K562 (cell line): Measurements from ENCODE around the gene HNF4A. TPM values are rescaled to one million over a fixed set of nuclear protein-coding genes. Genes with fewer than 3 reads are reported as not detected.

Source experiments
- ARID1B ChIP-seq: fragments of 450-650 bp; IDR thresholded peaks from 2 replicates; pipeline ENCODE4 v1.6.1; 2016; ENCODE audit warnings: antibody characterized with exemption, mild to moderate bottlenecking, inconsistent platforms
- COPS2 ChIP-seq: fragments of 450-650 bp; conservative IDR thresholded peaks from 2 replicates; pipeline ENCODE4 v1.6.1; 2016; ENCODE audit warnings: mild to moderate bottlenecking, moderate library complexity
- DACH1 ChIP-seq: fragments of 450-650 bp; IDR thresholded peaks from 2 replicates; pipeline ENCODE4 v1.6.1; 2018; ENCODE audit not compliant: partially characterized antibody
- HDGF ChIP-seq: fragments of 450-650 bp; IDR thresholded peaks from 2 replicates; pipeline ENCODE4 v1.6.1; 2016
- NCOR1 ChIP-seq: fragments of 450-650 bp; IDR thresholded peaks from 2 replicates; pipeline ENCODE4 v1.6.1; 2016; ENCODE audit warnings: mild to moderate bottlenecking, moderate library complexity
- NR4A1 ChIP-seq, 2 experiments: fragments of 250-450 bp in 1 of 2; fragments of 450-650 bp in 1 of 2; sonication (Bioruptor Pico) in 1 of 2; IDR thresholded peaks; 2 replicates each; pipeline versions ENCODE4 v1.4.0 to v1.6.1; 2016 to 2020; ENCODE audit warnings: mild to moderate bottlenecking in 2 of 2, missing compliant biosample characterization in 1 of 2, missing genetic modification characterization in 1 of 2, moderate library complexity in 1 of 2
- RCOR1 ChIP-seq, 2 experiments: IDR thresholded peaks; 2 replicates each; pipeline ENCODE4 v1.6.1; 2012; ENCODE audit warnings: low read depth in 2 of 2, low read length in 2 of 2, borderline replicate concordance in 1 of 2, improper control_type of control experiment in 1 of 2
- SFPQ ChIP-seq: fragments of 200-400 bp; formaldehyde crosslinking; IDR thresholded peaks from 2 replicates; pipeline ENCODE4 v1.6.1; 2017; ENCODE audit warnings: mild to moderate bottlenecking, low read depth, low read length, moderate library complexity
- SMAD3 ChIP-seq: fragments of 450-650 bp; formaldehyde crosslinking; conservative IDR thresholded peaks from 2 replicates; pipeline ENCODE4 v1.4.0; 2020; ENCODE audit warnings: mild to moderate bottlenecking
- STAG1 ChIP-seq: sonication (generic); formaldehyde crosslinking; IDR thresholded peaks from 2 replicates; pipeline ENCODE4 v1.5.0; 2020; ENCODE audit warnings: missing genetic modification reagents, borderline replicate concordance
- STAT5A ChIP-seq: IDR thresholded peaks from 2 replicates; pipeline ENCODE4 v1.6.1; 2012; ENCODE audit warnings: low read length, inconsistent platforms, borderline replicate concordance
- UBTF ChIP-seq, 2 experiments: IDR thresholded peaks; 2 replicates each; pipeline ENCODE4 v1.6.1; 2012; ENCODE audit warnings: improper control_type of control experiment in 2 of 2, low read depth in 2 of 2, low read length in 2 of 2, borderline replicate concordance in 1 of 2
- ZC3H8 ChIP-seq: fragments of 450-650 bp; IDR thresholded peaks from 2 replicates; pipeline ENCODE4 v1.6.1; 2017
- ZFX ChIP-seq: sonication (generic); formaldehyde crosslinking; IDR thresholded peaks from 2 replicates; pipeline ENCODE4 v1.8.0; 2022; ENCODE audit warnings: mild to moderate bottlenecking, missing genetic modification reagents, moderate library complexity
- ZNF740 ChIP-seq, 3 experiments: fragments of 200-800 bp in 1 of 3; sonication (Bioruptor generic) in 1 of 3; sonication (generic) in 1 of 3; formaldehyde crosslinking in 1 of 3; IDR thresholded peaks; 2 replicates each; pipeline versions ENCODE4 v1.6.1 to v1.8.0; 2016 to 2022; ENCODE audit warnings: mild to moderate bottlenecking in 2 of 3, missing compliant biosample characterization in 2 of 3, missing genetic modification characterization in 2 of 3, missing genetic modification reagents in 1 of 3
- polyA plus RNA-seq, 8 experiments: library from polyadenylated mRNA; depleted of rRNA in 4 of 8; stranded (reverse) in 5 of 8; unstranded in 3 of 8; fragments of >200 nt; fragmentation: Nextera tagmentation in 2 of 8; fragmentation: Illumina TruSeq in 1 of 8; extraction: Ambion mirVana in 2 of 8; extraction: Trizol in 1 of 8; gene quantifications; 2 replicates each; pipeline versions ENCODE4 v1.2.1 to v1.2.3, GENCODE V29; 2011 to 2014; ENCODE audit warnings: inconsistent platforms in 1 of 8, missing spikeins in 1 of 8
- total RNA-seq, 7 experiments: library from RNA; depleted of rRNA in 6 of 7; stranded (reverse); fragments of >200 nt in 6 of 7; fragmentation: Illumina TruSeq in 2 of 7; extraction: Trizol in 2 of 7; gene quantifications; 2 replicates each; pipeline versions ENCODE4 v1.2.1 to v1.2.3, GENCODE V29; 2011 to 2021; ENCODE audit warnings: low replicate concordance in 1 of 7
- TF ChIP-seq, protein P1 (sequence below), 2 experiments: fragments of 450-650 bp; conservative IDR thresholded peaks; 2 replicates each; pipeline ENCODE4 v1.6.1; 2017; ENCODE audit warnings: mild to moderate bottlenecking in 2 of 2, moderate library complexity in 2 of 2
- TF ChIP-seq, protein P2 (sequence below): fragments of 450-650 bp; IDR thresholded peaks from 2 replicates; pipeline ENCODE4 v1.6.1; 2017; ENCODE audit warnings: antibody characterized with exemption

HNF4A gene
- total and polyA plus RNA-seq, 9 of the 15 experiments (the other 6 are each of a cell fraction or from before 2014, with no cell fraction given) = 0.03 to 0.27 (median 0.08) TPM; not detected in 5

DNA sequence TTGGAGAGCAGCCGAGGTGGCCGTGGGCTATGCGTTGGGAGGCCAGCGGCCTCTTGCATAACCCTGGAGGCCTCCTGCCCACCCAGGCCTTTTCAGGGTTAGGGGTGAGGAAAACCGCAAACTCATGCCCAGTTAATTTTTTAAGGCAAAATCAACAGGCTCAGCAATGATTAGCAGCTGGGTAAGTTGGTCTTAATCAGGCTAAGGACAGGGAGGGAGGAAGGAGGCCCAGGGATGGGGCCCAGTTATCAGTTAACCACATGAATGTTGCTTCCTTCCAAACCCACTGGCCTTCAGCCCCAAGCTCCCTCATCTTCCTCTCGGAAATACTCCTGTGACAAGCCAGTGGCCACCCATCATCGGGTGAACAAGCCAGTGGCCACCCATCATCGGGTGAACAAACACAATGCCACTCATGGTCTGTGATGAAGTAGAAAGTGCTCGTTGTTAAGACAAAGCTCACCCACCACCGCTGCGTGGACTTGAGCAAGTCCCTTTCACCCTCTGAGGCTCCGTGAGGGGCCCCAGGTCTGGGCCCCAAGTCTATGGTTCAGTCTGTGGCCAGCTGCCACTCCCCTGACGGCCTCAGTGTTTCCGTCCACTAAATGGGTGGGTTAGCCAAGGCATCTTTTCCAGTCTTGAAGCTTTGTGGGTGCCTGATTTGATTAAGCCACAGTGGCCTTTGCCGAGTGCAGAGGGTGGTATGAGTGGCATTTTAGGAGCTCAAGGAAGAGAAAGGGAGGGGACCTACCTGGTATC lies 39.4 kb downstream of the HNF4A start (continued):
- TF ChIP-seq UBTF (IDR thresholded peaks at IDR 0.05; ENCODE audit: borderline replicate concordance in 1 of 2, low read depth in 2 of 2, low read length in 2 of 2) (peak in 1 of 2 experiments; percentile 29; a peak in 1 of 4 replicates), RCOR1 (IDR thresholded peaks at IDR 0.05; ENCODE audit: borderline replicate concordance in 1 of 2, low read depth in 2 of 2, low read length in 2 of 2) (peak in 1 of 2 experiments; percentile 71; a peak in 2 of 4 replicates), SFPQ (no peak), ZFX (CRISPR knock-in tag) (no peak), ARID1B (peak; percentile 89), SMAD3 (CRISPR knock-in tag) (no peak), HDGF (no peak), ZNF740 (CRISPR knock-in tag; IDR thresholded peaks at IDR 0.05) (no peak), ZNF740 (tag; IDR thresholded peaks at IDR 0.05) (no peak), ZC3H8 (no peak), DACH1 (peak; percentile 62), NCOR1 (peak; percentile 86), COPS2 (no peak), NR4A1 (CRISPR knock-in tag; IDR thresholded peaks at IDR 0.05) (no peak), NR4A1 (tag; IDR thresholded peaks at IDR 0.05) (peak; percentile 47; the same call in 1 of the 2 replicates), STAT5A (peak; percentile 61; the same call in 1 of the 2 replicates), STAG1 (CRISPR knock-in tag) (no peak)
- TF ChIP-seq, protein P1, sequence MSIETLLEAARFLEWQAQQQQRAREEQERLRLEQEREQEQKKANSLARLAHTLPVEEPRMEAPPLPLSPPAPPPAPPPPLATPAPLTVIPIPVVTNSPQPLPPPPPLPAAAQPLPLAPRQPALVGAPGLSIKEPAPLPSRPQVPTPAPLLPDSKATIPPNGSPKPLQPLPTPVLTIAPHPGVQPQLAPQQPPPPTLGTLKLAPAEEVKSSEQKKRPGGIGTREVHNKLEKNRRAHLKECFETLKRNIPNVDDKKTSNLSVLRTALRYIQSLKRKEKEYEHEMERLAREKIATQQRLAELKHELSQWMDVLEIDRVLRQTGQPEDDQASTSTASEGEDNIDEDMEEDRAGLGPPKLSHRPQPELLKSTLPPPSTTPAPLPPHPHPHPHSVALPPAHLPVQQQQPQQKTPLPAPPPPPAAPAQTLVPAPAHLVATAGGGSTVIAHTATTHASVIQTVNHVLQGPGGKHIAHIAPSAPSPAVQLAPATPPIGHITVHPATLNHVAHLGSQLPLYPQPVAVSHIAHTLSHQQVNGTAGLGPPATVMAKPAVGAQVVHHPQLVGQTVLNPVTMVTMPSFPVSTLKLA (conservative IDR thresholded peaks at IDR 0.05) = 0 out of 4 replicates have a peak, but pooled peaks of 1 of the 2 experiments have one; percentile 13
- TF ChIP-seq, protein P2, sequence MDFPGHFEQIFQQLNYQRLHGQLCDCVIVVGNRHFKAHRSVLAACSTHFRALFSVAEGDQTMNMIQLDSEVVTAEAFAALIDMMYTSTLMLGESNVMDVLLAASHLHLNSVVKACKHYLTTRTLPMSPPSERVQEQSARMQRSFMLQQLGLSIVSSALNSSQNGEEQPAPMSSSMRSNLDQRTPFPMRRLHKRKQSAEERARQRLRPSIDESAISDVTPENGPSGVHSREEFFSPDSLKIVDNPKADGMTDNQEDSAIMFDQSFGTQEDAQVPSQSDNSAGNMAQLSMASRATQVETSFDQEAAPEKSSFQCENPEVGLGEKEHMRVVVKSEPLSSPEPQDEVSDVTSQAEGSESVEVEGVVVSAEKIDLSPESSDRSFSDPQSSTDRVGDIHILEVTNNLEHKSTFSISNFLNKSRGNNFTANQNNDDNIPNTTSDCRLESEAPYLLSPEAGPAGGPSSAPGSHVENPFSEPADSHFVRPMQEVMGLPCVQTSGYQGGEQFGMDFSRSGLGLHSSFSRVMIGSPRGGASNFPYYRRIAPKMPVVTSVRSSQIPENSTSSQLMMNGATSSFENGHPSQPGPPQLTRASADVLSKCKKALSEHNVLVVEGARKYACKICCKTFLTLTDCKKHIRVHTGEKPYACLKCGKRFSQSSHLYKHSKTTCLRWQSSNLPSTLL = no peak
